Activated CD4-positive, alpha-beta T cell treated with anti-CD3 and anti-CD28 coated beads, Interleukin-2, amount 50 U/mL, for 4 hours (primary cell): ENCODE data around the gene RGS13.
"Not testable (repeated sequence)": the region's sequence is repeated elsewhere in the genome, so short reads cannot be mapped to it uniquely, and the experiment has no call there.

Source experiments
- DNase-seq, 2 experiments: peaks; one replicate each; pipeline ENCODE4 v3.0.0-alpha.2; 2020

Gene RGS13

DNA sequence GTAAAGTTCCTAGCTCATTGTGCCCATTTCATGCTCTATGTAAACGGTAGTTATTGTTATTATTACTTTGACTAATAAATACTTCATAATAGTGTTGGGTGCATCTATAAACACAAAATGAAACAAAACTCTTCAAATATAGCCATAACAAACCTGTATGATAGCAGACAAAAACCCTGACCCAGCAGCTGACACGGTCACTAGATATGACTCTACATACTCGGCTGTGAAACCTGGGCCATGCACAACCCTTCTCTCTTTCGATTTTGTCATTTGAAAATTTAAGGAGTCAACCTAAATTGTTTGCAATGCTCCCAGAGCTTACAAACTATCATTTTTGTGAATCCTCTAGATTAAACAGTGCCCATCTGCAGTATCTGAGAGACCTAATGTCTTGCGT lies 8.0 kb upstream of the RGS13 start:
- DNase-seq = no peak

DNA sequence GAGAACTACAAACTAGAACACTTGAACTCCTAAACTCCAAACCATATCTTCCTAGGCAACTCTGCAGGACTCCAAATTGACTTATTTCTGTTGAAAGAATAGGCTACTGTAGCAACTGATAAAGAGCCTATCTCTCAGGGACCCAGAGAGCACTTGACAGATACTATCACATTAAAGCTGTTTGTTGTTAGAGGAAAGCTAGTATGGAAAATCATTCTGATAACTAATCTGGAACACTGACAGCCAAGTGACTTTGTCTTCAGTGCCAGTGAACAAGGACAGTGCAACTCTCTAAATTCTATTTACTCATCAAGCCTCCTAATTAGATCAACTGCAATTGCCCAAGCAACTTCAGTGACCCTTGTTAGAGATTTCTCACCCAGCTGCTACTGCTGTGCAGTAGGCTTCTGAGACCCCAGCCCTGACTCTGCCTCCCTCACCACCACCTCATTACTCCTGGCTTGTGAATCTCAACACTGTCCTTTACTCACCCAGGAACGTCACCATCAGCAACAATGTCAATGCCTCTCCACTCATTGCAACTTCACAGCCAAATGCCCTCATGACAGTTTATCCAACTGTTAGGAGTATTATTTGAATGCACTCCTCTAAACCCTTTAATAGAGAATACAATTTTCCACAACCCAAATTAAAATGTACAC lies 7.4 kb upstream of the RGS13 start:
- no peak for DNase-seq

DNA sequence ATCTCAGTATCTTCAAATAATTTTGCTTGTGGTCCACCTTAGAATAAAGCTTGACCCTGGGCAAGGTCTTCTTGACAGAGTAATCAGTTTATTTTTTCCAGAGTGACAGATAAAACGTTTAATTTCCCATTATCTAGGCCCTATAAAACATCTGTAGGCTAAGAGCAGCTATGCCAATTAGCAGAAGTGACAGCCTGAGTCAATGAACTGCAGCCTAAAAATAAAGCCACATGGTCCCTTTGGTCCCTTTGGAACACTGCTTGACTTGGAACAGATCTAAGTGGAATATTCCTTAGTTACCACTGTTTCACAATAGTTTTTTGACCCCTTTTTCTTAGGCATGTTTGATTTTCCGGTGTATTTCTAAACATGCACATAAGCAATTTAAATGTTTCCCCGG lies 6.3 kb upstream of the RGS13 start:
- DNase-seq = no peak

DNA sequence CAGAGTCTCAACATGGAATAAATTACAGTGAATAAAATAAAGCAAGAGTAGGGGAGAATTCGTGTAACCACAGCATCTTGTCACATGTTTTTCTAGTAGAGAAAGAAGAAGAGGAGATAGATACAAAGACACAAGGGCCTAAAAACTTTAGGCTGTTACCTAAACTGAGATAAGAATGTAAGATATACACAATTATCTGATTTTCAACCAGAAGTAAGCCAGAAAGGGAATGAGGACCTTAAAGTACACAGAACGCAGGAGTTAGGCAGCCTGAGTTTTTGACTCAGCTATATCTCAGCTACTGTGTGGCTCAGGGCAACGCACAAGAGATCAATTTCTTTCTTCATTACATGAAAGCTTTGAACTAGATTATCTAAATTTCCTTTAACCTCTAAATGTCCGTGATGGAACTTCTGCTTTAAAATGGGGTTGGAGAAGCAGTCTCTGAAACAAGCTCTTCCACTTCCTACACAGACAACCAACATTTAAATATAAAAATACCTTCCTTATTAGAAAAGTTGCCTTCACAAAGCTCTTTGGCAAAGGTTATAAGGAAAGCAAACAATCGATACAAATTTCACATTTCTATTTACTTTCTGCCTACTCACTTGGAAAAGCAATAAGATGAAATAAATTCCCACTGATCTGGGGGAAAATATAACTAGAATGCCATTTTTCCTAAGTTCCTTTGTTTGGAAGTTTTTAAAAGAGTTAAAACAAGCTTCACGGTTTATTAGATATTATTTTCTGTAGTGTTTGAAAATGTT lies 5.2 kb upstream of the RGS13 start:
- no peak for DNase-seq

DNA sequence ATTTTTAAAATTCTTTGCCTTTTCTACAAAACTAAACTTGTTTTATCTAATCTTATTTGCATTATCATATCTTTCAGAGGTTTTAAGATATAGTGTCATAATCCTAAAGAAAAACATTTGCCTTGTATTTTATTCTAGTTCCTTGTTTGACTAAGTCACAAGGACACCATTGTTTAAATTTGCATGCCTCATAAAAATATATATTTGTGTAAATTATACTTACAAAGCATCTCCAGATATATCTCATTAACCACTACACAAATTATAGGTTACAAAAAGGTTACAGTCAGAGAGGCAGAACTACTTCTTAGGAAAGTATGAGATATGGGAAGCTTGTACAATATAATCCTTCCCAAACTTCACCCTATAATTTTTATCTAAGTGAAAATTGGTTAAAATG lies 4.2 kb upstream of the RGS13 start:
- no peak for DNase-seq

DNA sequence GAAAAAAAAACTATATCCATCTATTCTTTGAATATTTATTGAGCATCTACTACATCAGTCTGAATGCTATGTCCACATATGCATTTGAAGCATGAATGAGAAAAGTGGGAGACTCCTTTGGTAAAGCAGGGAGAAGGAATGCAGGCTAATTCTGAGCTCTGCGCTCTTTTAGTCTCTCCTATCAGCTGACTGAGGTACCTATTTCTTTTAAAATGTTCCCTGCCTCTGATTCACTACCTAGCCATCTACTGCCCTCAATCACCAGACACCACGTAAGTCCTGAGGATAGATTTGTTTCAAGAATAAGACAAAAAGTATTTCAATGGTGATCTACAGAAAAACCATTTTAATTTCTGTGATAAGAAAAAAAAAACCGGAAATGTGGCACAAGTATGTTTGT lies 3.8 kb upstream of the RGS13 start:
- DNase-seq = no peak

DNA sequence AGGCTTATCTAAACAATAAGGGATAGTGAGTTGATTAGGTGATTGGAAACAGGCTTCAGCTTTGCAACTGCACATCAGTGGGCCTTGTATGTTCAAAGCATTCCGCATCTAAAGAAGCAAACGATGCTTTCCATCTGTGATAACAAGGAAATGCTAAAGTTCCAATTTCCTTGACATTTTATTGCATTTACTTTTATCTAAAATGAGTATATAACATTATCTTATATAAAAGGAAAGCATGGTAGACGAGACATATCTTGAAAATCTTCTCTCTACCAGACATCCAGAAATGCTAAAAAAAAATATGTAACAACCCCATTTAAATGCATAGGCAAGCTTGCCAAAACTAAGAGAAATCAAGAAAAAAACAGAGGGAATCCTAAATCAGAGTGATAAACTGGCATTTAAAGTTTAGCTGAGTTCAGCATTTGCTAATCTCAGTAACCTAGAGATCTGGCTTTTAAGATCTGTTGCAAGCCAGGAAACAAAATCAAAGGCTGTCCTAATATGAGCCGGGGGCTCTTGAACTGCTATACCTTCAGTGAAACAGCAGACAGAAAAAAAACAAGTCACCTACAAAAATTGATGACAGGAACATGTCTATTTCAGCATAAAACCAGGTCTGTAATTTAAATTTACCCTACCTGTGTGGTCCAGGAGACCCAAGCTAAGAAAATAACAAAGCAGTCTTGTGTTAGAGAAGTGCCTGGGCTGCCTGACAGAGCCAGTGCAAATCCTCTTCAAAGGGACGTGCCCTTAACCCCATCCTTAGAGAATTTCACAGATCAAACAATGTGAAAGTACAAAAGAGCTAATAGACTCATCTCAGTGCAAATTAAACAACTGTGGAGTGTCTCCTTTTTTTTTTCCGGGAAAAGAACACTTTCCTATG lies 3.1 kb upstream of the RGS13 start:
- DNase-seq = no peak

DNA sequence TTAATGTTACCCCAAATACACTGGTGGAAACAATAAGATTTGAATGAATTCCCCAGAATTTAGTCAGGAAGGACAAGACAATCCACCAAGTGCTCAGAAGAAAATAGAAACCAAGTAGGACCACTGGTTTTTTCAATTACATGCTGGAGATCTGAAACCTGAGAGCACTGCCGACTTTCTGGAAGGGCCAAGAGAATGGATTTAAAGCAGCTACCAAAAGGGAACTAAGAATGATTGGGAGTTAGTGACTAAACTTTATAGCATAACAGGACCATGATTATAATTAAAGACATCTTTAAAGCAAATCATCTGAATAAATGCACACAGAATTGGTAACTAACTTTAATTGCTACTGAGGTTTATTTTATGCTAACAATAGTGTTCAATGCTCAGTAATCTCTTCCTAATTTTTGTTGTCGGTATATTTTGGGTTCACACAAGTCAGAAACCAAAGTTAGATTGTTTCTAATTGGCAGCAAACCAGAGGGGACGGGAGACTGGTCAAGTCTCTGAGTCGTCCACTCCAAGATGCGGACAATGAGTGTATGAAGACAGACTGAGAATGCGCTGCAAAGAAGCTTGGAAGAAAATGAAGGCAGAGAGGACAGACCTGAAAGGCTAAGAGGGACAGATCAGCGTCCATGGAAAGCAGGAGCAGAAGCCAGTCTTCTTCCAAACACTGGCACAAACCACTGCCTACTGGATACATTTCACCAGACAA lies 2.3 kb upstream of the RGS13 start:
- DNase-seq = no peak

DNA sequence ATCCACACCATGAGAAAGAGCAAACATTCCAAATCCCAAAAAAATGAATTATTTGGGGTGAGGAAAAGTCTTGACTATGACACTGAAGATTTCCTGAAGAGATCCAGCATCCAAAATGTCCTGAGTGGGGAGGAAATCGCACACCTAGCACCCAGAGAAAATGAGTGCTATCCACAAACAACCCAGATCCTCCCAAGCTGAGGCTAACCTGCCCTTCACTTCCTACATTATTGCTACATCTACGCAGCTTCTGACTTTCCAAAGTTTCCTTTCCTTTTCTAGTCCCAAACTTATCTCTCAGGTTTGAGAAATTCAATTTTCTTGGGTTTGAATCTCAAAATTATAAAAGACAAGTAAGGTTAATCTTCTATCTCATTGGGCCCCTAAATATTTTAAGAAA lies 906 bp upstream of the RGS13 start:
- DNase-seq = no peak

DNA sequence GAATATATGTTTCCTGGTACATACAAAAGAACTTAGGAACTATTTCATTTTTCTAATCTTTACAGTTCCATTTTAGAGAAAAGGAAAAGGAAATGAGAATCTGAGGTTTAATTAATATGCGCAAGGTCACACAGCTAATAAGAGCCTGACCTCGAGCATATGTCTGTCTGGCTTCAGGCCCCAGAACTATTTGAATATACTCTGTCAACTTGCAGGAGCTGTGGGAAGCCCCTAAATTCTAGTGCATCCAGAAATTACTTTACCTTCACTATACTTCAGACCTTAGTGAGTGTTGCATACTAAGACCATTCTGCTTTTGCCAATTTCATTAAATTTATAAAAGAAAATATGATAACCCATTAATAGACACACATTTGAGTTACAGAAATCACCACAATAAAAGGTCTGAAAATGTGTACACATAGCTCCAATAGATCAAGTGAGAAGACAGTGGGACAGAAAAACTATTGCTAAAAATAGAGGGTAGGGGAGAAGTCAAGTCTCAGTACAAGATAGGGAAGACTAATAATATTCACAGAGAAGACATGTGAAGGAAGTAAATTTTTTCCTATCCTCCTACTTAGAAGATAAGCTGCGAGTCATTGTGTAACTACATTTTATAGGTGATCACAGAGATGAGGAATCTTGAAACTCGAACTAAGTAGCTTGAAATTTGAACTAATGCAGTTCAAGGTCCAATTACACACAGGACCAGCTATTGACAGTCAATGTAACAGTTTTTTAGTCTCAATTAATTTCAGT lies 3.8 kb downstream of the RGS13 start:
- no peak for DNase-seq

DNA sequence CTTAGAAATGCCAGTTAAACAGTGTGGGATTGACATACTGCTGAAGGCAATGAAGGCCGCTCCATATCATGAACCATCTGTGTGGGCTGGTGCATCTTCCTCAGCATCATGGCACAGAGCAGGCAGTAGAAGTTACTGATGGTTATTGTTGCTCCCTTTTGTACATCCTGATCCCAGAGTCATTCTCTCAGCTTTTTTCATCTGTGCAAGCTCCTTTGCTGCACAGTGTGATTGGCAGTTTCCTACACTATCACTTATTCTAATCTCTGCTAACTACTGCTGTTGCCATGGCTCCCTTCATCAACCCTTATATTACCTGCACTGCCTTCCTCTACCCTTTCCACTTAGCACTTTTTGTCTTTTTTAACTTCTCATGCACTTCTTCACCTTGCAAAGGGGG lies 16.2 kb downstream of the RGS13 start:
- no peak for DNase-seq

DNA sequence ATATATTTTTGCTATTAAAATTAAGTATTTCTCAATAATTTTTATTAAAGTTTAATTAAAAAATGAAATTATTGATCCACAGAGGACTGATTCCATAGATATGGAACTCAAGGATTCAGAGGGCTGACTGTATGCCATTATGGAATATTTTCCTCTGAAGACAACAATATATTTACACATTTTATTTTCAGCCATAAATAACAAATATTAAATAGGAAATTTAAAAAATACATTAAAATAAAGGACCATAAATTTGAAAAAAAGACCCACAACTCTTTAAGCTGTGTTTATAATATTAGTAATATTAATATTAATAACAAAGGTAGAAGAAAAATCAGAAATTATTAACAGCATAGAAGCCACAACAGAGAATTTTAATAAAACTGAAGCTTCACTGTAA lies 18.2 kb downstream of the RGS13 start:
- DNase-seq = no peak

DNA sequence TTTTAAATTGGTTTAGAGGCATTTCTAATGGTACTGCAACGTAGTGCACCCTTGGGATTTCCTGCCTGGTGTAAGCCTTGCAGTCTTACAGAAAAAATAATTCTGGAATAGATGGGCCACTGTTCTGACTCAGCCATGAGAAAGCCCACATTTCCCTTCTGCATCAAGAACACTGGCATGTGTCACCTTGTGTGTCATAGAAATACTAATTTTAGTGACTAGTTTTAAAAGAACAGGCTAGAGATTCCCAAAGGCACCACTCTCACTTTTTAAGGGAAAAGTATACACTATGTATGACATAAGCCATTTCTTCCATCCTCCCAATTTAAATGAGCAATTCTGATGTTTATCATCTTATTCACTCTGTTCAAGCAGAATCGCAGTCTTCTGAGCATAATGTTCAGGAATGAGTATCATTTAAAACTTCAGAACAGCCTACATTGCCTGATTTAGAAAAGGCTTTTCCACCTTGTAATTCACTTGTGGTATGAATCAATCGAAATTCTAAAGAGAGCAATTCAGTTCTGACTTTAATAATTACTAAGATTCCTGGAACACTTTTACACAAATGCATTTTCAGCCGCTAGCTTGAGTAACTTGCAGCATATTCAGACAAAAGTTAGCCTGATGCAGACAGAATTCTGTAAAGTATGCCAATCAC lies 18.8 kb downstream of the RGS13 start:
- DNase-seq = no peak

DNA sequence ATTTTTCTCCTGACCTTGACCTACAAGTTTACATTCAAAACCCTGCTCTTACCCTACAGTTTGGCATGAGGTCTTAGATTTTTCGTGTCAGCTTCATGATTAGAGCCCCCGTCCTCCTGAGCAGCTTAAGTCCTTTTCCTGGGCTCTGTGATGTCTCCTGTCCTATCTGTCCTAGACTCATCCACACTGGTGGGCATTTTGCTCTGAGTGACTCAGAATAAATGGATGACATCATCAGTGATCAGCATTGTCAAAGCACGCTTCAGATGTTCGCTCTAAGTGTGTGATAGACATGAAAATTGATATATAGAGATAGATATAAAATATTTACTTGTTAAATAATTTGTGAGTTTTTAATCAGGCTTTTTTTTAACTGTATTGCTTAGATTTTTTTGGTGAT lies 21.8 kb downstream of the RGS13 start:
- DNase-seq = no peak

DNA sequence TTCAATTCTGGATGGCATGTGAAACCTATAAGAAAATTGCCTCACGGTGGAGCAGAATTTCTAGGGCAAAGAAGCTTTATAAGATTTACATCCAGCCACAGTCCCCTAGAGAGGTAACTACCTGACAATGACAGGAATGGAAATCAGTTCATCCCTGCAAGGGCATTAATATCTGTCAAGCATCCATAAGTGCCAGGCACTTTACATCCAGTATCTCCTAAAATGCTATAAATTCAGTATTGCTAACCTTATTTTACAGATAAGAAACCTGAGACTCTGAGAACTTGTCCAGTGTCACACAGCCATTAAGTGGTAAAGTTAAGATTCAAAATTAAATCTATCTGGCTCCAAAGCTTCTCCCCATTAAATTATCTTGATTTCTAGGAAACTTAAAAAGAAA lies 22.3 kb downstream of the RGS13 start:
- DNase-seq = no peak

DNA sequence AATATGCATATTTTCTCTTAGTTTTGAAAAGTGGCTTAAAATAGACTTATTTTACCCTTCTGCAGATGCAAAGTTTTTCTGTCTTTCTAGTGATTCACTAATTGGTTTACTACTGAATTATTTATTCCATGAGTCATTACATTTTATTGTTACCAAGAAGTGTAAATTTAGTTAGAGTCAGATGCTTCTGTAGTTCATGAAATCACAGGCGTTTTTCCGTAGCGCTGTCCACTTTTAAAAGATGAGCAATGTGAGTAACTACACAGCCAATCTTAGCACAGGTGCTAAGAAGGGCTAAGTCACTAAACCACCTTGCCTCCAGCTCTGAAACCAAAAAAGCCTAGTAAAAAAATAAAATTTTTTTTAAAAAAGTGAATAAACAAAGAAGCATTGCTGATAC lies 24.7 kb downstream of the RGS13 start:
- DNase-seq = no peak

DNA sequence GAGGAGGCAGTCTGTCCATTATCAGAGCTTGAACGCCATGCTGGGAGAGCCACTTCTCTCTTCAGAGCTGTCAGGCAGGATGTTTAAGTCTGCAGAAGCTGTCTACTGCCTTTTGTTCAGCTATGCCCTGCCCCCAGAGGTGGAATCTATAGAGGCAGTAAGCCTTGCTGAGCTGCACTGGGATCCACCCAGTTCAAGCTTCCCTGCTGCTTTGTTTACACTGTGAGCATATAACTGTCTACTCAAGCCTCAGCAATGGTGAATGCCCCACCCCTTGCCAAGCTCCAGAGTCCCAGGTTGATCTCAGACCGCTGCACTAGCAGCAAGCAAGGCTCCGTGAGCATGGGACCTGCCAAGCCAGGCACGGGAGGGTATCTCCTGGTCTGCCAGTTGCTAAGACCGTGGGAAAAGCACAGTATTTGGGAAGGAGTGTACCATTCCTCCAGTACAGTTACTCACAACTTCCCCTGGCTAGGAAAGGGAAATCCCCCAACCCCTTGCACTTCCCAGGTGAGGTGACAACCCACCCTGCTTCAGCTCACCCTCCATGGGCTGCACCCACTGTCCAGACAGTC lies 32.5 kb downstream of the RGS13 start:
- no peak for DNase-seq

DNA sequence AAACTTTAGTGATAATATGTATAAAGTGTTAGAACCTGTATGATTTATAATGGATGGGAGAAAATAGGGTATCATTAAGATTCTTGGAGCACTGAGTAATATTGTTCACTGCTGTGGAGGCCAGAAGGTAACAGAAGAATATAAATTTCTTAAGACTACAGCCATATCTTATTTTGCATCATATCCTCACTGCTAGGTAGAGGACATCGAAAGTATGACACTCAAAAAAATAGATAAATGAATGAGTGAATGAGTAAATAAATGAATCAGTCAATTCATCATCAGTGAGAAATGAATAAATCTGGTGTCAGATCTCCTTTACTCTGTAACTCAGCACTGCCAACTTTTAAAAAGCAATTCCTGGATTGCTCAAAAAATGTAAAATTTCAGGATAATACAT lies 33.2 kb downstream of the RGS13 start:
- DNase-seq = no peak

DNA sequence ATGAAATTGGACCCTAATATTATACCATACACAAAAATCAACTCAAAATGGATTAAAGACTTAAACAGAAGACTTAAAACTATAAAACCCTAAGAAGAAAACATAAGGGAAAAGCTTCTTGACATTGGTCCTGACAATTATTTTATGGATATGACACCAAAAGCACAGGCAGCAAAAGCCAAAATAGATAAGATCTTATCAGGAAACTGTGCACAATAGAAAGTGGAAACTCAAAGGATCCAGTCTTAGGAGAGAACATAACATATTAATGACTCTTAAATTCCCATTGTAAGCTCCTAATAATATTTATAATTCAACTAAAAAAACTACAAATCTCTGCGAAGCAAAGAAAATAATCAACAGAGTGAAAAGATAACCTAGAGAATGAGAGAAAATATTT lies 39.8 kb downstream of the RGS13 start:
- DNase-seq = no peak

DNA sequence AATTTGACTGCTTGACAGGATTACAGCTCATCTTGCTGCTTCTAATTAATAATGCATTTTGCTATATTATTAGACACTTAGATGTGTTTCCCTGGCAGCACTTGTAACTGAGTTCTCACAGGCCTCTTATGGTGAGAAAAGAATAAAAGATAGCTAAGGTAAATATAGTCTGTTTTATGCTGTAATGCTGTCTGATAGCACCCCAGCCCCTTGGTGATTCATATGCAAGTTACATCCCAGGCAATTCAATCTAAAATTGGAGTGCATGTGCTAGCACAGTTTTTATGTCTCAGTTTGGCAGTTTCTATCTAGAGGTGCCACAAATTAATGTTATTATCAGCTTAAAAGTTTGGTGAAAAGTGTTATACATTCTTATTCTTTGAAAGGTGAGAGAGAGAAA lies 42.2 kb downstream of the RGS13 start:
- no peak for DNase-seq

DNA sequence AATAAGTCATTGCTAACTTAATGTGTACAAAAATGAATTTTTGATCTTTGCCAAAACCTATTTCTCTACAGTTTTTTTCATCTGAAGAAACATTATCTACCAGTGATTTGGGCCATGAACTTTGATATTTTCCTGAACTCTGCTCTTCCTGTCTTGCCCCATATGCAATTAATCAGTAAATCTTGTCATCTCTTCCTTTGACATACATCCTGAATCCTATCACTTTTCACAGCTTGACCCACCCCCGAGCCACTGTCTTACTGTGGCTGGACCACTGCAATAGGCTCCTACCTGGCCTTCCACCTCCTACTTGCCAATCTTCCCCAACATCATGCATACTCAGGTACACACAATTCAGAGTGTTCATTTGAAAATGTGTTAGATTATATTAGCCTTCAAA lies 46.4 kb downstream of the RGS13 start:
- no peak for DNase-seq

DNA sequence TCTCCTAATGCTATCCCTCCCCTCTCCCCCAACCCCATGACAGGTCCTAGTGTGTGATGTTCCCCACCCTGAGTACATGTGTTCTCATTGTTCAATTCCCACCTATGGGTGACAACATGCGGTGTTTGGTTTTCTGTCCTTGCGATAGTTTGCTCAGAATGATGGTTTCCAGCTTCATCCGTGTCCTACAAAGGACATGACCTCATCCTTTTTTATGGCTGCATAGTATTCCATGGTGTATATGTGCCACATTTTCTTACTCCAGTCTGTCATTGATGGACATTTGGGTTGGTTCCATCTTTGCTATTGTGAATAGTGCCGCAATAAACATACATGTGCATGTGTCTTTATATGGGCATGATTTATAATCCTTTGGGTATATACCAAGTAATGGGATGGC lies 47.1 kb downstream of the RGS13 start:
- DNase-seq = not testable (repeated sequence)
